OCI-LY7 (cell line): ENCODE data around the gene SAFB2. TPM values are rescaled to one million over a fixed set of nuclear protein-coding genes. Genes with fewer than 3 reads are reported as not detected.
A peak's percentile ranks its signal among the peaks of the same experiment; 100 is the strongest.

Experiments
- BruUV-seq: library from RNA; stranded (reverse); fragments of 400-500 nt; replicated peaks from 2 replicates; lab custom pipeline; 2021; lab: Mats Ljungman, UMichigan
- CTCF ChIA-PET: fragments of 300-600 bp; sonication (Branson Sonifier 250); formaldehyde crosslinking; loops from one replicate; lab custom pipeline; 2022; ENCODE audit warnings: antibody characterized with exemption; ENCODE audit not compliant: unreplicated experiment; lab: Charles Lee
- POLR2A ChIA-PET: fragments of 300-600 bp; sonication (Branson Sonifier 250); formaldehyde crosslinking; loops from one replicate; lab custom pipeline; 2022; ENCODE audit warnings: antibody characterized with exemption; lab: Charles Lee
- DNase-seq: peaks from one replicate; pipeline ENCODE4 v3.0.0-alpha.2; 2015; ENCODE audit warnings: low spot score
- H2AFZ ChIP-seq: fragments of 200-600 bp; sonication (generic), shearing (Covaris generic); 2 replicates; pipeline ENCODE4 v1.6.1; 2014; ENCODE audit warnings: mild to moderate bottlenecking, antibody characterized with exemption, low read length, moderate library complexity
- H3K27ac ChIP-seq: fragments of 200-600 bp; sonication (generic); 2 replicates; pipeline ENCODE4 v1.5.1; 2014; ENCODE audit warnings: mixed run types, low read depth, mild to moderate bottlenecking, moderate library complexity, low read length, inconsistent platforms; ENCODE audit not compliant: poor library complexity, severe bottlenecking
- H3K36me3 ChIP-seq: fragments of 200-600 bp; sonication (generic); 2 replicates; pipeline ENCODE4 v1.6.1; 2014; ENCODE audit warnings: mild to moderate bottlenecking, antibody characterized with exemption, low read length, moderate library complexity, mixed read lengths; ENCODE audit not compliant: insufficient read depth
- H3K4me1 ChIP-seq: fragments of 200-600 bp; sonication (generic); 2 replicates; pipeline ENCODE4 v1.5.1; 2014; ENCODE audit warnings: mild to moderate bottlenecking, low read length; ENCODE audit not compliant: insufficient read depth, poor library complexity, severe bottlenecking
- H3K4me2 ChIP-seq: fragments of 200-600 bp; sonication (generic); 2 replicates; pipeline ENCODE4 v1.6.1; 2014; ENCODE audit warnings: mild to moderate bottlenecking, low read length
- H3K4me3 ChIP-seq: fragments of 200-600 bp; sonication (generic); 2 replicates; pipeline ENCODE4 v1.5.1; 2014; ENCODE audit warnings: mild to moderate bottlenecking, low read depth, low read length; ENCODE audit not compliant: poor library complexity, severe bottlenecking
- H3K79me2 ChIP-seq: fragments of 200-600 bp; sonication (generic); 2 replicates; pipeline ENCODE4 v1.6.1; 2016; ENCODE audit warnings: low read depth, mild to moderate bottlenecking, low read length, moderate library complexity, mixed read lengths; ENCODE audit not compliant: insufficient read depth
- H3K9me2 ChIP-seq: fragments of 200-600 bp; sonication (generic); 2 replicates; pipeline ENCODE4 v1.6.1; 2016; ENCODE audit warnings: mild to moderate bottlenecking, low read length, mixed read lengths; ENCODE audit not compliant: insufficient read depth
- H3K9me3 ChIP-seq: fragments of 200-600 bp; sonication (generic); 2 replicates; pipeline ENCODE4 v1.6.1; 2014; ENCODE audit warnings: mild to moderate bottlenecking, mixed run types, low read length, mixed read lengths
- H4K20me1 ChIP-seq: fragments of 200-600 bp; sonication (generic); 2 replicates; pipeline ENCODE4 v1.6.1; 2014; ENCODE audit warnings: mild to moderate bottlenecking, antibody characterized with exemption, low read length, moderate library complexity, mixed read lengths; ENCODE audit not compliant: insufficient read depth
- CTCF ChIP-seq: fragments of 200-600 bp; sonication (generic); conservative IDR thresholded peaks from 2 replicates; pipeline ENCODE4 v1.5.1; 2014; ENCODE audit warnings: mild to moderate bottlenecking, antibody characterized with exemption, low read length, moderate library complexity, mixed read lengths
- EZH2phosphoT487 ChIP-seq: fragments of 200-600 bp; sonication (generic); IDR thresholded peaks from 2 replicates; pipeline ENCODE4 v1.6.1; 2018; ENCODE audit warnings: low read depth, borderline replicate concordance, mild to moderate bottlenecking, mixed run types, antibody characterized with exemption, low read length, moderate library complexity, mixed read lengths
- intact Hi-C: fragments of 100-400 bp; cut with micrococcal nuclease; formaldehyde crosslinking; loops from one replicate; pipeline ENCODE4 v1.10.0; 2022; ENCODE audit not compliant: unreplicated experiment
- total RNA-seq, 2 experiments: library from RNA; depleted of rRNA in 1 of 2; stranded (reverse); fragments of >200 nt in 1 of 2; shearing (Covaris generic) in 1 of 2; gene quantifications; 2 replicates each; pipeline ENCODE4 v1.2.3, GENCODE V29; 2014 to 2022

Gene SAFB2
- total RNA-seq, 2 experiments from 2014 or later, result 52.8 to 111 TPM

- BruUV-seq, result no TSS peak
- no peaks in the 10 kb centered on the region for H3K79me2 ChIP-seq
- intact Hi-C loops, result no loop called here
Measured at GRCh38 chr19:5652261-5652660, 29.7 kb upstream of the SAFB2 start.

GRCh38 chr19:5651361-5651760 is 28.8 kb upstream of the SAFB2 start:
- Histone ChIP-seq H3K4me3 (no peak overlapping the region), H3K27ac (no peak overlapping the region), H3K79me2 (0 out of 2 replicates have a peak, but pooled peaks cover 2% of the 10 kb centered on the region), H3K4me2 (no peak overlapping the region), H3K4me1 (no peaks in the 10 kb centered on the region), H3K36me3 (peaks cover 93% of the 10 kb centered on the region), H2AFZ (no peak overlapping the region), H3K9me2 (no peaks in the 10 kb centered on the region), H3K9me3 (no peaks in the 10 kb centered on the region), H4K20me1 (peaks cover 2% of the 10 kb centered on the region; the same call in 1 of the 2 replicates)
- intact Hi-C loops, result no loop called here
- TF ChIP-seq CTCF (peak; percentile 35; the same call in 1 of the 2 replicates), EZH2phosphoT487 (no peak)
- ChIA-PET CTCF (no interaction called here), POLR2A (no interaction called here)
- BruUV-seq, result no TSS peak
- no peak for DNase-seq

More at GRCh38 chr19:5652261-5652660, 29.7 kb upstream of the SAFB2 start:
- Histone ChIP-seq H2AFZ (no peak overlapping the region), H3K36me3 (peaks cover 92% of the 10 kb centered on the region), H3K9me2 (no peaks in the 10 kb centered on the region), H3K4me3 (no peak overlapping the region), H3K27ac (no peak overlapping the region), H3K4me1 (no peaks in the 10 kb centered on the region), H3K4me2 (no peak overlapping the region), H4K20me1 (0 out of 2 replicates have a peak, but pooled peaks cover 2% of the 10 kb centered on the region), H3K9me3 (no peaks in the 10 kb centered on the region)
- POLR2A ChIA-PET, result no interaction called here
- no peak for TF ChIP-seq CTCF
- no peak for TF ChIP-seq EZH2phosphoT487
- no peak for DNase-seq
- CTCF ChIA-PET, result no interaction called here

GRCh38 chr19:5648464-5648863 is 25.9 kb upstream of the SAFB2 start:
- POLR2A ChIA-PET, result no interaction called here
- no TSS peak for BruUV-seq
- no peak overlapping the region for H3K4me3 ChIP-seq
- no peaks in the 10 kb centered on the region for H3K9me2 ChIP-seq
- CTCF ChIA-PET, result no interaction called here
- no peak overlapping the region for H3K27ac ChIP-seq
- H3K9me3 ChIP-seq, result no peaks in the 10 kb centered on the region
- H3K36me3 ChIP-seq, result peaks cover 93% of the 10 kb centered on the region
- no peak overlapping the region for H2AFZ ChIP-seq
- peaks cover 22% of the 10 kb centered on the region for H4K20me1 ChIP-seq
- DNase-seq, result no peak
- TF ChIP-seq CTCF (no peak), EZH2phosphoT487 (no peak)
- intact Hi-C loops, result no loop called here
- peaks cover 29% of the 10 kb centered on the region for H3K79me2 ChIP-seq
- H3K4me2 ChIP-seq, result no peak overlapping the region
- no peaks in the 10 kb centered on the region for H3K4me1 ChIP-seq
